ENCODE data around the gene POLN. TPM values are rescaled to one million over a fixed set of nuclear protein-coding genes. Genes with fewer than 3 reads are reported as not detected.

The POLN gene
- total RNA-seq, 2 donors from 2014 or later = 1.6 to 2.8 TPM

GRCh38 chr4:2266821-2267220, 24.9 kb upstream of the POLN start:
- intact Hi-C loops (cut with DNase I) = no loop called here
- Histone ChIP-seq H3K27me3 (no peaks in the 10 kb centered on the region), H3K9me3 (no peaks in the 10 kb centered on the region), H3K4me1 (no peaks in the 10 kb centered on the region), H3K9ac (ENCODE audit: low read depth in 2 of 2, low read length in 2 of 2) (no peak overlapping the region), H3K27ac (no peak overlapping the region), H3K4me3 (no peak overlapping the region), H3K36me3 (no peaks in the 10 kb centered on the region)
- DNase-seq = no peak
- no peak for TF ChIP-seq CTCF (IDR thresholded peaks at IDR 0.05)

DNA sequence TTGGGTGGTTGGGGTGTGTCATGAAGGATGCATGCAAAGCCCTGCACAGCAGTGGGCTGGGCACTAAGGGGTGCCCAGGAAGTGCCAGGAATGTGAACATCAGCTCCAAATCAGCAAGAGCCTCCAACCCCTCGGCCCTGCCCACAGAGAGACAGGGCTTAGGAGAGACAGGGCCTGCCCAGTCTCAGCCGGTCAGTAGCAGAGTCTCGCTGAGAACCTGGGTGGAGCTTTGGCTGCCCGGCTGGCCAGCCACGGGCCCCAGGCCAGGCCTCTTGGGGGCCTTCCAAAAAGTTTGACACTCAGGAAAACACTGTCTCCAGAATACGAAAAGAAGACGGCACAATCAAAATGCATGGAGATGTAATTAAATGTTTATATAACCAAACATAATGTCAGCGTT, 24.3 kb upstream of the POLN start:
- H3K27me3 ChIP-seq = no peaks in the 10 kb centered on the region
- peak; percentile 55 for DNase-seq
- no peak overlapping the region for H3K27ac ChIP-seq
- no peak overlapping the region for H3K4me3 ChIP-seq
- TF ChIP-seq CTCF (IDR thresholded peaks at IDR 0.05) = no peak
- no peak overlapping the region for H3K9ac ChIP-seq (ENCODE audit: low read depth in 2 of 2, low read length in 2 of 2)
- no peaks in the 10 kb centered on the region for H3K9me3 ChIP-seq
- intact Hi-C loops (cut with DNase I) = no loop called here
- H3K4me1 ChIP-seq = no peaks in the 10 kb centered on the region
- no peaks in the 10 kb centered on the region for H3K36me3 ChIP-seq

GRCh38 chr4:2265113-2266110, 23.5 kb upstream of the POLN start:
- Histone ChIP-seq H3K27me3 (no peaks in the 10 kb centered on the region), H3K4me1 (peaks cover 4% of the 10 kb centered on the region), H3K36me3 (no peaks in the 10 kb centered on the region), H3K27ac (no peak overlapping the region), H3K9ac (ENCODE audit: low read depth in 2 of 2, low read length in 2 of 2) (no peak overlapping the region), H3K4me3 (no peak overlapping the region), H3K9me3 (no peaks in the 10 kb centered on the region)
- TF ChIP-seq CTCF (IDR thresholded peaks at IDR 0.05) = no peak
- intact Hi-C loops (cut with DNase I) = no loop called here
- no peak for DNase-seq

DNA sequence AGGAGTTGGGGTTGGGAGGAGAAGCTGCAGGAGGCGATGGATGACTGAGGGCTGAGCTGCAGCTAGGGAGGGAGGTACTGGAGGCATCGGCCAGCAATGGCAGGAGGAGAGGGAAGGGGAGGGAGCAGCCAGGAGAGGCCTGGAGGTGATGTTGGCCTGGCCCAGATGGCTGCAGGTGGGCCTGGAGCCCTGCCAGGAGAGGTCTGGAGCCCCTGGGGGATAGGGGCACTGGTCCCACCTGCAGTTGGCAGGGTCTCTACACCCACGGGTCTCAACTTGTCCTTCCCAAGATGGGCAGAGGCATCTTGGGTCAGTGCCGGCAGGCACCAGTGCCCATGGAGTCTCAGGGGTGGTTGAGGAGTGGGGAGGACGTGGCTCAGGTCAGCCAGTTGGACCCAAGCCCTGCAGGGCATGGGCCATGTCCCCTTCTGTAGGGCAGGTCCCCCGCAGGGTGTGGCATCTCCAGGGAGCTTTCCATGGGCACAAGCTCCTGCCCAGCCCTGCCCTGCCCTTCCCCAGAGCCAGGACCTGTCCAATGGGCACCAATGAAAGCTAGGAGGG, 22.6 kb upstream of the POLN start:
- DNase-seq = no peak
- Histone ChIP-seq H3K9ac (ENCODE audit: low read depth in 2 of 2, low read length in 2 of 2) (no peak overlapping the region), H3K27ac (no peak overlapping the region), H3K27me3 (no peaks in the 10 kb centered on the region), H3K4me3 (no peak overlapping the region), H3K36me3 (no peaks in the 10 kb centered on the region), H3K9me3 (no peaks in the 10 kb centered on the region), H3K4me1 (peaks cover 10% of the 10 kb centered on the region)
- intact Hi-C loops (cut with DNase I) = no loop called here
- no peak for TF ChIP-seq CTCF (IDR thresholded peaks at IDR 0.05)

- Histone ChIP-seq H3K4me3 (no peak overlapping the region), H3K4me1 (peaks cover 10% of the 10 kb centered on the region), H3K36me3 (no peaks in the 10 kb centered on the region), H3K9me3 (no peaks in the 10 kb centered on the region), H3K27me3 (no peaks in the 10 kb centered on the region), H3K27ac (no peak overlapping the region), H3K9ac (ENCODE audit: low read depth in 2 of 2, low read length in 2 of 2) (no peak overlapping the region)
- no peak for TF ChIP-seq CTCF (IDR thresholded peaks at IDR 0.05)
- intact Hi-C loops (cut with DNase I) = no loop called here
- no peak for DNase-seq
Observed at GRCh38 chr4:2263926-2264321, 22.0 kb upstream of the POLN start.
